ENCODE results near the gene APCS.

Gene APCS

DNA sequence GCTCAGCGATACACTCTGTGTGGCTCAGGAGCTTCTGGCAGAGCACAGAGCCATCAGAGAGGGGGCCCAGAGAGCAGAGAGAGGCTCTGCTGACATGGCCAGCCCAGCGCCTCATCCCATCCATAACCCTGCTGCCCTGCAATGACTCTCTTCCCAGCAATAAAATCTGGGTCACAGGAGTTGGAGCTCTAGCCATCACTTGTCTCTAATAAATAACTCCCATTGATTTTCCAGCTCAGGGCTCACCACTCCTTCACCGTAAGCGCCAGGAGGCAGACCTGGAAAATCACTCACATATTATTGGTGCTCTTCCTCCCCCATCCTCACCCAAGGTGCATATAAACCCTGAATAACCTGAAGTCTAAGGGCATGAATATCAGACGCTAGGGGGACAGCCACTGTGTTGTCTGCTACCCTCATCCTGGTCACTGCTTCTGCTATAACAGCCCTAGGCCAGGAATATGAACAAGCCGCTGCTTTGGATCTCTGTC lies at the start of gene APCS:
Gene APCS, plus strand, starts transcription at position 366 of the 491 bp plus-strand sequence. Its CDS starts 96 bp downstream, at position 462.
- no peak for DNase-seq

GRCh38 chr1:159548126-159548525 lies 39.5 kb upstream of the APCS start:
- no peak for DNase-seq

DNA sequence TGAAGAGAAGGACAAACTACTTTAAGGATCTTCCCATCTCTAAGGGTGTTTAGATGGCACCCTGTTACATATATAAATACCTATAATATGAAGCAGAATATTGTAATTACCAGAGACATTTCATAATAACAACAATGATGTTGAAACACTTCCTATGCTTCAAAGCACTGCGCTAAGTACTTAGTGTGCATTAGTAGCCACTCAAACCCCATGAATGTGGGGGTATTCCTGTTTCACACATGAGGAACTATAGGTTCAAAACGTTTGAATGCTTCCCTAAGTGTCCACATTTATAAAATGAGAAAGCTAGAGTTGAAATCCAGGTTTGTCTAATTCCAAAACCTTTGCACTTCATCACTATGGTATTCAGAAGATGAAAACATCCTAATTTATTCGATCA lies 33.4 kb upstream of the APCS start:
- DNase-seq: no peak

GRCh38 chr1:159554696-159555095 lies 32.9 kb upstream of the APCS start:
- no peak for DNase-seq

DNA sequence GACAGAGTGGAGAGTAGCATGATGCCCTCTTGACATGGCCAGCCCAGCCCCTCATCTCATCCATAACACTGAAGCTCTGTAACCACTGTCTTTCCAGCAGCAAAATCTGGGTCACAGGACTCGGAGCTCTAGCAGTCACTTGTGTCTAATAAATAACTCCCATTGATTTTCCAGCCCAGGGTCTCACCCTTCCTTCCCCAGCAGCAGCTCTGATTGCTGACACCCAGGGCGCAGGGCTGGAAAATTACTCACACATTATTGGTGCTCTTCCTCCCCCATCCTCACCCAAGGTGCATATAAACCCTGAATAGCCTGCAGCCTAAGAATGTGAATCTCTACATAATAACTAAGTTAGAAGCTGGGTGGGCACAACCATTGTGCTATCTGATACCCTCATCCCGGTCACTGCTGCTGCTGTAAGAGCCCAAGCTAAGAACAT lies 30.7 kb upstream of the APCS start:
- DNase-seq: no peak

- no peak for DNase-seq
Observed at GRCh38 chr1:159560599-159560998, 27.0 kb upstream of the APCS start.

DNA sequence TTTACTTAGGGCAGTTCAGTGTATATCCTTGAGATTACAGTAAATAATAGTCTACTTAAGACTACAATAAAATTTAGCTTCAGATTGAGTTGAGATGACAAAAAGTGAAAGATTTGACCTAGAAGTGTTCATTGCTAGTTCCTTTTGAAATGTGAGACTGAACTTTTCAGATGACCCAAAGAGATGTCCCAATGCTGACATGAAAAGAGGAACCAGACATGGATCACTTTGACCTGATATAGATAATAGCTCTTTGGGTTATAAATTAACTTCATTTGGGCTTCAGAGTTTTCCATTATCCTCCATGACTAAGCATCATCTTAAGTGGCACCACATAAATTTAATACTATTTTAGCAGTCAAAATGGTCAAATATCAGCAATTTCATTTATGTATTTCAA lies 26.1 kb upstream of the APCS start:
- no peak for DNase-seq

GRCh38 chr1:159562680-159563079 lies 24.9 kb upstream of the APCS start:
- DNase-seq: no peak

- no peak for DNase-seq
Observed at GRCh38 chr1:159577446-159577845, 10.2 kb upstream of the APCS start.

DNA sequence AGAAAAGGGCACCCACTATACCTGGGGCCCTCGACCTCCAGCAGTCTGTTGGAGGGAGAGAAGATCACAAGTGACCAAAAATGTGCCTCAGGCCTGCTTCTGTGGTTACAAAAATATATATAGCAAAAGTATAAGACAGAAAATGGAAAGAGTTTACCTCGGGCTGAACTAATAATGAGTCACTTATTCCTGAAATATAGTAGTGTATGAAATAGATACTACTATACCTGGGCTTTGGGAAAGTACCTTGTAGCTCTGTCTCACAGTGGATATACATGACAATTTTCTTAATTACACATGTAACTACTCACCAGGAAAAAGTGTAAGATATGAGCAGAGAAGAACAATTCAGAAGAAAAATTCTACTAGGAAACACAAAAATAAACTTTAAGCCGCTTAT lies 7.3 kb upstream of the APCS start:
- no peak for DNase-seq

- no peak for DNase-seq
Observed at GRCh38 chr1:159581422-159581821, 6.2 kb upstream of the APCS start.

DNA sequence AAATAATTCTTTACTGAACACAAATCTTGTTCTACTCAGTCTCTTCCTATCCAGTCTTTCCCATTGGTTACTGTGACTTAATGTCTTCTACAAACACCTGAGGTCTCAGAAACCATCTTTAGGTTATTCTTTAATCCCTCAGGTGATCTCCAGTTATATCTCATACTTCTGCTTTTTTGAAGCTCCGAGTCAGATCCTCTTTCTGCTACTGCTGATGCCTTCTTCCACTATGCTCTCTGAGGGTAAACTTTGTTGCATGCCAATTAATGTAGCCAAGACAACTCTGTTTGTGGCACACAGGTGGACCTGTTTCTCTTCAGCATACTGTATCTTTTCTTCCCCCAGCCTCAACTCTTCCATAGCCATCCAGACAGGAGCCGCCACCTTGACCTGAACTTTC lies 3.1 kb upstream of the APCS start:
- no peak for DNase-seq

DNA sequence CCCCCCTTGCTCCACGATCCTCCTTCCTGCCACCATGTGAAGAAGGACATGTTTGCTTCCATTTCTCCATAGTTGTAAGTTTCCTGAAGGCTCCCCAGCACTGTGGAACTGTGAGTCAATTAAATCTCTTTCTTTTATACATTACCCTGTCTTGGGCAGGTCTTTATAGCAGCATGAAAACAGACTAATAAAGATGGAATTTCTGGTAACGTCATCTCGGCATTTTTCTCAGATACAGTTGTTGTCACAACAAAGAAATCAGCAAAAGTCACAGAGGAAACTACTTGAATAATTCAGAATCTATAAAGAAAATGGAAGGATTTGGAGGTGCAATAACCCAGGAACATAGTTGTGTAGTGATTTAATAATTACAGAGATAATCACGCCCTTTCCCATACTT lies 4.4 kb downstream of the APCS start:
- DNase-seq: no peak

- DNase-seq: no peak
Observed at GRCh38 chr1:159594625-159595405, 7.2 kb downstream of the APCS start.

DNA sequence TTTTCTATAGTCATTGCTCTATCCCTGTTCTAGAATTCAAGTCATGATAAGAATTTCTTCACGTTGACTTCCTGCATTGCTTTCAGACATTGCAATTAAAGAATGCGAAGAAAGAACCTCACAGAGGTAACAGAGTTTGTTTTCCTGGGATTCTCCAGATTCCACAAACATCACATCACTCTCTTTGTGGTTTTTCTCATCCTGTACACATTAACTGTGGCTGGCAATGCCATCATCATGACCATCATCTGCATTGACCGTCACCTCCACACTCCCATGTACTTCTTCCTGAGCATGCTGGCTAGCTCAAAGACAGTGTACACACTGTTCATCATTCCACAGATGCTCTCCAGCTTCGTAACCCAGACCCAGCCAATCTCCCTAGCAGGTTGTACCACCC lies 10.6 kb downstream of the APCS start:
- DNase-seq: no peak

DNA sequence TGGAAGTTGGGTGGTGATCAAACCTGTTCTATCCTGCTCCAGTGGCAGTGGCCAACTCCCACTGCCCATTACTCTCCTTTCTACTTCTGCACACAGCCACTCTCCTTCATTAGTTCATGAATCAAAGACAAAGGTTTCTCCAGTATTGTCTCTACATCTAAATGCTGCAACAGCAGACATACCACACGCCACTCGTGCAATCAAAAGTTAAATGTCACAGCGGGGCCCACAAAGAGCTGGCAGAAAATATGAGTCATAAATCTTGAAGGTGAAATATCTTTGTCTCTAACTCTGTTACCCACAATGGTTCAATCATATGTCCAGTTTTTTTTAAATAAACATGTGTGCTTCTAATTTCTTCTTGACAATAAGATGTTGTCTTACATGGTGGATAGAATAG lies 13.3 kb downstream of the APCS start:
- no peak for DNase-seq

DNA sequence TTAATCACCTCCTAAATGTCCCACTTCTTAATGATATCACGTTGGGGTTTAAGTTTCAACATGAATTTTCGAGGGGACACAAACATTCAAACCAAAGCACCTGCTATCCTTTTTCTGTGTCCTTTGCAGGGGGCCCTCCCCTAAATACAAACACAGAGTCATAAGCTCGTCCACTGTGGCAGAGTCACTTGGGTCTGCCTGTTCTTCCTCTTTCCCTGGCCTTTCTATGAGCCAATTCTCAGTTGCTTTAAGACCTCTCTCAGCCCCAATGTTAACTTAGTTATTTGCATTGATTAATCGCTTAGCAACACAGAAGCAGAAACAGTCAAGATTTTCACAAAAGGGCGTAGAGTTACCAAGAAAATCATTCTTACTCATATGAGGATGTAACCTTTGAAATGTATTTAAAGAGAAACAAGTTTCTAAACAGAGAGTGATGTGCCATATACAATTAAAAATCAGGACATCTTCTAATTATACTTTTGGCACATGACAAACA lies 14.9 kb downstream of the APCS start:
- no peak for DNase-seq

GRCh38 chr1:159612211-159612885 lies 24.7 kb downstream of the APCS start:
- no peak for DNase-seq

- DNase-seq: no peak
Observed at GRCh38 chr1:159632922-159633321, 45.3 kb downstream of the APCS start.
